Cardiac fibroblast (primary cell): ENCODE results near the gene ASTN2.

ENCODE experiments used
- DNase-seq, 2 donors: peaks; one replicate each; pipeline versions ENCODE4 v3.0.0 to v3.0.0-alpha.2; 2010; ENCODE audit warnings: low read depth in 2 of 2
- H3K4me3 ChIP-seq, 2 donors: replicated peaks in 1 of 2; 1 replicate in 1 of 2; 2 replicates in 1 of 2; pipeline ENCODE4 v1.5.1; 2011; ENCODE audit warnings: low read depth in 2 of 2, low read length in 2 of 2, mild to moderate bottlenecking in 2 of 2, moderate library complexity in 1 of 2
- TF ChIP-seq, protein P1 (sequence below): IDR thresholded peaks from one replicate; pipeline ENCODE4 v1.5.1; 2011; ENCODE audit warnings: low read depth, mild to moderate bottlenecking, low read length, inconsistent platforms

The ASTN2 gene

DNA sequence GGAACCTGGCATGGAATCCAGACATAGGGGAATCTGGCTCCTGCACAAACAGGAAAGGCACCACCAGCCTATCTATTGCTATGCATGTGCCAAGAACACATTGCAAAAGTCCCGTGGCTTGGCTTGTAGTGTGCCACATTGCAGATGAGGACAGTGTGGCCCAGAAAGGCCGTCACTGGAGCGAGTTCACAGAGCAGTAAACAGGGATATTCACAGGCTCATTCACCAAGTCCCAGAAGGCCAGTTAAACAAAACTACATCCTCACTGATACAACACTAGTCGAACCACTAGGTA is 767.4 kb downstream of the ASTN2 start:
- H3K4me3 ChIP-seq = no peak overlapping the region
- TF ChIP-seq, protein P1, sequence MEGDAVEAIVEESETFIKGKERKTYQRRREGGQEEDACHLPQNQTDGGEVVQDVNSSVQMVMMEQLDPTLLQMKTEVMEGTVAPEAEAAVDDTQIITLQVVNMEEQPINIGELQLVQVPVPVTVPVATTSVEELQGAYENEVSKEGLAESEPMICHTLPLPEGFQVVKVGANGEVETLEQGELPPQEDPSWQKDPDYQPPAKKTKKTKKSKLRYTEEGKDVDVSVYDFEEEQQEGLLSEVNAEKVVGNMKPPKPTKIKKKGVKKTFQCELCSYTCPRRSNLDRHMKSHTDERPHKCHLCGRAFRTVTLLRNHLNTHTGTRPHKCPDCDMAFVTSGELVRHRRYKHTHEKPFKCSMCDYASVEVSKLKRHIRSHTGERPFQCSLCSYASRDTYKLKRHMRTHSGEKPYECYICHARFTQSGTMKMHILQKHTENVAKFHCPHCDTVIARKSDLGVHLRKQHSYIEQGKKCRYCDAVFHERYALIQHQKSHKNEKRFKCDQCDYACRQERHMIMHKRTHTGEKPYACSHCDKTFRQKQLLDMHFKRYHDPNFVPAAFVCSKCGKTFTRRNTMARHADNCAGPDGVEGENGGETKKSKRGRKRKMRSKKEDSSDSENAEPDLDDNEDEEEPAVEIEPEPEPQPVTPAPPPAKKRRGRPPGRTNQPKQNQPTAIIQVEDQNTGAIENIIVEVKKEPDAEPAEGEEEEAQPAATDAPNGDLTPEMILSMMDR = no peak
- no peak for DNase-seq

DNA sequence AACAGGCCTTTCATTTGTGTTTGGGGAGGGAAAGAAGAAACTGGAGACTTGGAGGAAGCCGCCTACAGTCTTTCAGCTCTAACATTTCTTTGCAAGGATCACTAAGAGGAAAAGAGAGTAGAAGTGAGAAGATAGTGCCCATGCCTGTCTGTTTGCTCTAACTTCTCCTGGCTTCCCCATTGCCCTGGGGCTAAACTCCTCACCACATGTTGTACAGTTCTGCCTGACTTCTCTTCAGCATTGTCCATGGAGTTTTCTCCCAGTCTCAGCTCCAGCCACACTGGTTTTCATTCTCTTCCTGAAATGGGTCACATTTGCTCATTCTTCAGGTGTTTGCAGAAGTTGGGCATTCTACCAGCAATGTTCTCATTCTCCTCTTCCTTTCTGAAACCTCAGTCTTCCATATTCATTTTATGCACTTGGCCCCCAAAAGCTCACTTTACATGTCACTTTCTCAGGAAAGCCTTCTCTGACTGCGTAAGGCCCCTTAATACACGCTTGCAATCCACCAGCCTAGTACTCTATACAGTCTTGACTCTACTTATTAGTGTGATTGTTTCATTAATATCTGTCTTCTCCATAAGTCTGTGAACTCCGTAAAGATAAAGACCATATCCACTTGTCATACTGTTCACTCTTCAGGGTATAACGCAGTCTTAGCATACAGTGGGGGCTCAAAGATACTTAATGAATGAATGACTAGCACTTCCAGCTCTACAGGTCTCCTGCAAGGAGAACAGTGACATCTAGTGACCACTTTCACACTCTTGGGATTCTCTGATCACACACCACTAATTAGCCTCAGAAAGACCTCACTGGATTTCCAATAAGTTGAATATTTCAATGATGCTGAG is 768.0 kb downstream of the ASTN2 start:
- H3K4me3 ChIP-seq = no peak overlapping the region
- TF ChIP-seq, protein P1 = peak; percentile 65
- peak; percentile 74 to 81 for DNase-seq

DNA sequence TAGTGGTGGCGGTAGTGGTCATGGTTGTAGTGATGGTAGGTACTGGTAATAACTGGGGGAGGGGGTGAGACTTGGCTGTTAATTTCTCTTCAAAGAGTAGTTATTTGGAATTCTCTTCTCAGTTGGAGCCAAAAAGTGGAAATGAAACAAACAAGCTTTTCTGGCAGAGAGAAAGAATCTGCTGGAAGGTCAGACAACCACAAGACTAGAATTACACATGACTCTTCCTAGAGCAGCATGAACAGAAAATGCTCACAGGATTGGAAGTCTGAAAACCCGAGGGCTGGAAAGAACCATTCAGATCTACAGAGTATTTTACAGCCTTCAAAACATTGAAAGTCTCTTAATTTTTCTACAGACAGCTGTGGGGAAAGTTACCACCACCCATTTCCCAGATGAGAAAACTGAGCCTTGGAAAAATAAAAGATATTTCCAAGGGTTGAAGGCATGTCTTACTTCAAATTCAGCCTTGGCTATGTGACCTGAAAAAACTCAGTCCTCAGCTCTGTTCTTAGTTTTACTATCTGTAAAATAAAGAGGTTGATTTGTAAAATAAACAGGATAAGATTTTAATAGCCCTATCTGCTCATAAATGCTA is 770.7 kb downstream of the ASTN2 start:
- peak in 1 of 2 donors; percentile 60 for DNase-seq
- TF ChIP-seq, protein P1 = no peak
- H3K4me3 ChIP-seq = no peak overlapping the region

DNA sequence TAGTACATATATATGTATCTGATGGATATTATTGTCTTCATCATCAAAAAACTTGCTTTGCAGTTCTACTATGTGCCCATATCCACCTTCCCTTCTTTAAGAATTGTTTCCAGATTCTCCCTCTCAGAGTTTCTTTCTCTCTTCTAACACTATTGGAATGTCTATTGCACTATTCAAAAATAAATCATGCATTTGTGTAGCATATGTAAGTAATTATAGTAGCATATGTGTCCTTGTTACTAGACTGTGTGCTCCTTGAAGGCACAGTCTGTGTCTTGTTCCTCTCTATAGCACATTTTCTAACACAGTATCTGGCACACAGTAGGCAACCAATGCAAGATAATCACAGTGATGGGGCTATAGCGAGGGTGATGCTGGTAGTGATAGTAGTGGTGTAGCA is 771.2 kb downstream of the ASTN2 start:
- H3K4me3 ChIP-seq = no peak overlapping the region
- no peak for DNase-seq
- TF ChIP-seq, protein P1 = no peak

GRCh38 chr9:116641292-116642059 is 773.4 kb downstream of the ASTN2 start:
- no peak overlapping the region for H3K4me3 ChIP-seq
- TF ChIP-seq, protein P1 = no peak
- no peak for DNase-seq

- peak in 1 of 2 donors; percentile 43 for DNase-seq
- TF ChIP-seq, protein P1 = no peak
- no peak overlapping the region for H3K4me3 ChIP-seq
Measured at GRCh38 chr9:116639251-116639741, 775.6 kb downstream of the ASTN2 start.
